Stimulated activated effector memory CD8-positive, alpha-beta T cell treated with anti-CD3 and anti-CD28 coated beads, Interleukin-12 subunit alpha, Interleukin-12 subunit beta, amount 100 ng/mL, for 72 hours (primary cell): Measurements from ENCODE around the gene KPNA5.

Source experiments
- ATAC-seq: fragments of 150-1000 bp; cut with Tn5 transposase; 2 replicates; pipeline ENCODE4 v1.10.0; 2021
- DNase-seq, 2 donors: peaks; one replicate each; pipeline ENCODE4 v3.0.0; 2021 to 2022; ENCODE audit warnings: low spot score in 2 of 2
- H3K27ac Mint-ChIP-seq: one replicate; pipeline ENCODE4 v1.8.0; 2022; ENCODE audit warnings: mild to moderate bottlenecking, mixed read lengths
- H3K36me3 Mint-ChIP-seq: one replicate; pipeline ENCODE4 v1.8.0; 2022; ENCODE audit warnings: mild to moderate bottlenecking, mixed read lengths
- H3K4me1 Mint-ChIP-seq: one replicate; pipeline ENCODE4 v1.8.0; 2022; ENCODE audit warnings: mixed read lengths
- H3K4me3 Mint-ChIP-seq: one replicate; pipeline ENCODE4 v1.8.0; 2022; ENCODE audit warnings: mild to moderate bottlenecking, mixed read lengths
- H3K9me3 Mint-ChIP-seq: one replicate; pipeline ENCODE4 v1.8.0; 2022; ENCODE audit warnings: mixed read lengths

The KPNA5 gene

GRCh38 chr6:116745176-116745575 lies 64.2 kb downstream of the KPNA5 start:
- no peak for ATAC-seq
- H3K9me3 Mint-ChIP-seq: peaks cover 8% of the 10 kb centered on the region
- DNase-seq: no peak
- H3K27ac Mint-ChIP-seq: no peak overlapping the region
- no peaks in the 10 kb centered on the region for H3K4me1 Mint-ChIP-seq
- no peak overlapping the region for H3K4me3 Mint-ChIP-seq
- no peaks in the 10 kb centered on the region for H3K36me3 Mint-ChIP-seq

GRCh38 chr6:116761779-116762178 lies 80.8 kb downstream of the KPNA5 start:
- no peak for ATAC-seq

GRCh38 chr6:116762235-116762634 lies 81.2 kb downstream of the KPNA5 start:
- no peak for DNase-seq
- H3K36me3 Mint-ChIP-seq: no peaks in the 10 kb centered on the region
- H3K9me3 Mint-ChIP-seq: no peaks in the 10 kb centered on the region
- no peak for ATAC-seq
- no peak overlapping the region for H3K27ac Mint-ChIP-seq
- H3K4me3 Mint-ChIP-seq: no peak overlapping the region
- peaks cover 12% of the 10 kb centered on the region for H3K4me1 Mint-ChIP-seq

More at GRCh38 chr6:116761779-116762178, 80.8 kb downstream of the KPNA5 start:
- H3K4me1 Mint-ChIP-seq: peaks cover 12% of the 10 kb centered on the region
- no peak overlapping the region for H3K4me3 Mint-ChIP-seq
- no peak for DNase-seq
- H3K36me3 Mint-ChIP-seq: no peaks in the 10 kb centered on the region
- no peaks in the 10 kb centered on the region for H3K9me3 Mint-ChIP-seq
- H3K27ac Mint-ChIP-seq: no peak overlapping the region

GRCh38 chr6:116763048-116763447 lies 82.0 kb downstream of the KPNA5 start:
- no peak overlapping the region for H3K27ac Mint-ChIP-seq
- H3K36me3 Mint-ChIP-seq: no peaks in the 10 kb centered on the region
- DNase-seq (no peak), ATAC-seq (no peak)
- no peak overlapping the region for H3K4me3 Mint-ChIP-seq
- H3K9me3 Mint-ChIP-seq: no peaks in the 10 kb centered on the region
- H3K4me1 Mint-ChIP-seq: peaks cover 12% of the 10 kb centered on the region

GRCh38 chr6:116763906-116764628 lies 83.1 kb downstream of the KPNA5 start:
- Mint-ChIP-seq H3K4me1 (peaks cover 12% of the 10 kb centered on the region), H3K27ac (no peak overlapping the region), H3K4me3 (peak overlapping the region; percentile 31), H3K9me3 (no peaks in the 10 kb centered on the region), H3K36me3 (no peaks in the 10 kb centered on the region)
- ATAC-seq (no peak), DNase-seq (no peak)

- Mint-ChIP-seq H3K4me1 (peaks cover 12% of the 10 kb centered on the region), H3K27ac (no peak overlapping the region), H3K4me3 (peak overlapping the region; percentile 31), H3K9me3 (no peaks in the 10 kb centered on the region), H3K36me3 (no peaks in the 10 kb centered on the region)
- no peak for DNase-seq
- no peak for ATAC-seq
Measured at GRCh38 chr6:116764629-116764960, 83.6 kb downstream of the KPNA5 start.

GRCh38 chr6:116764961-116765841 lies 84.2 kb downstream of the KPNA5 start, which contains the start of gene FAM162B:
Gene FAM162B, minus strand, starts transcription at chr6:116765719. Its CDS starts 143 bp downstream, at chr6:116765576.
- peak in 1 of 2 donors; percentile 51 for DNase-seq
- Mint-ChIP-seq H3K4me3 (peak within 1 kb of the TSS; percentile 31), H3K27ac (no peak within 1 kb of the TSS), H3K4me1 (peaks cover 12% of the 10 kb centered on the region), H3K9me3 (no peaks in the 10 kb centered on the region), H3K36me3 (no peaks in the 10 kb centered on the region)
- ATAC-seq: peak; percentile 56

- ATAC-seq (no peak), DNase-seq (no peak)
- no peak overlapping the region for H3K27ac Mint-ChIP-seq
- H3K36me3 Mint-ChIP-seq: no peaks in the 10 kb centered on the region
- peaks cover 12% of the 10 kb centered on the region for H3K4me1 Mint-ChIP-seq
- H3K4me3 Mint-ChIP-seq: peak overlapping the region; percentile 31
- H3K9me3 Mint-ChIP-seq: no peaks in the 10 kb centered on the region
Measured at GRCh38 chr6:116766506-116767176, 85.6 kb downstream of the KPNA5 start.

GRCh38 chr6:116767715-116768114 lies 86.7 kb downstream of the KPNA5 start:
- no peak for ATAC-seq
- H3K9me3 Mint-ChIP-seq: no peaks in the 10 kb centered on the region
- peaks cover 12% of the 10 kb centered on the region for H3K4me1 Mint-ChIP-seq
- no peak overlapping the region for H3K27ac Mint-ChIP-seq
- H3K4me3 Mint-ChIP-seq: no peak overlapping the region
- H3K36me3 Mint-ChIP-seq: no peaks in the 10 kb centered on the region
- DNase-seq: no peak

GRCh38 chr6:116772450-116772849 lies 91.4 kb downstream of the KPNA5 start:
- Mint-ChIP-seq H3K9me3 (no peaks in the 10 kb centered on the region), H3K4me1 (no peaks in the 10 kb centered on the region)

GRCh38 chr6:116773886-116774285 lies 92.9 kb downstream of the KPNA5 start:
- no peak overlapping the region for H3K27ac Mint-ChIP-seq
- H3K4me1 Mint-ChIP-seq: no peaks in the 10 kb centered on the region
- no peaks in the 10 kb centered on the region for H3K9me3 Mint-ChIP-seq
- ATAC-seq (no peak), DNase-seq (no peak)
- no peaks in the 10 kb centered on the region for H3K36me3 Mint-ChIP-seq
- H3K4me3 Mint-ChIP-seq: no peak overlapping the region

More at GRCh38 chr6:116772450-116772849, 91.4 kb downstream of the KPNA5 start:
- no peak for DNase-seq
- Mint-ChIP-seq H3K4me3 (no peak overlapping the region), H3K36me3 (no peaks in the 10 kb centered on the region), H3K27ac (no peak overlapping the region)
- no peak for ATAC-seq

- H3K4me1 Mint-ChIP-seq: no peaks in the 10 kb centered on the region
- H3K4me3 Mint-ChIP-seq: no peak overlapping the region
- no peaks in the 10 kb centered on the region for H3K9me3 Mint-ChIP-seq
- H3K36me3 Mint-ChIP-seq: no peaks in the 10 kb centered on the region
- ATAC-seq (no peak), DNase-seq (no peak)
- no peak overlapping the region for H3K27ac Mint-ChIP-seq
Measured at GRCh38 chr6:116779573-116780164, 98.7 kb downstream of the KPNA5 start.

GRCh38 chr6:116783852-116784251 lies 102.8 kb downstream of the KPNA5 start:
- Mint-ChIP-seq H3K27ac (no peak overlapping the region), H3K4me1 (no peaks in the 10 kb centered on the region), H3K9me3 (no peaks in the 10 kb centered on the region), H3K36me3 (no peaks in the 10 kb centered on the region), H3K4me3 (no peak overlapping the region)
- DNase-seq: no peak
- no peak for ATAC-seq
